Choroid plexus epithelial cell (primary cell): ENCODE data around the gene OMP.

Experiments
- DNase-seq: peaks from one replicate; pipeline ENCODE4 v3.0.0-alpha.2; 2010; ENCODE audit warnings: low read depth
- H3K4me3 ChIP-seq: 2 replicates; pipeline ENCODE4 v1.5.1; 2011; ENCODE audit warnings: low read depth, mild to moderate bottlenecking, control low read depth, low read length, moderate library complexity
- TF ChIP-seq, protein P1 (sequence below): conservative IDR thresholded peaks from 2 replicates; pipeline ENCODE4 v1.5.1; 2011; ENCODE audit warnings: low read depth, mild to moderate bottlenecking, control low read depth, inconsistent platforms, low read length, moderate library complexity

OMP gene

DNA sequence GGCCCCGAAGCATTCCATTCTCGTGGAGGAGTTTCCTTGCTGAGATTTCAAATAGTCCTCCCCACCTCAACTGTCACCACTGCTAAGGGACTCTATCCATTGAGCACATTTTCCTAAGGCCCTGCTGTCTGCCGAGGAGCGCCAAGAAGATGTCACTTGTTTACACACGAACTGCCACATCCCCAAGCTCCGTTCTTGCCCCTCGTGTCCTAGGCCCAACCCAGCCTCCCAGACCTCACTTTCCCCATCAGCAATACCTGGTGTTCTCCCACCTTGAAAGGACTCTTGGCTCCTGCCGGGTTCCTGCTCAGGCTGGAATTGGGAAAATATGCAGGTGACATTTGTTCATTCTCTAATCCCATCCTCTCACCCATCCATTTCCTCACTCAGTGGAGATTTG, 21.4 kb downstream of the OMP start:
- TF ChIP-seq, protein P1, sequence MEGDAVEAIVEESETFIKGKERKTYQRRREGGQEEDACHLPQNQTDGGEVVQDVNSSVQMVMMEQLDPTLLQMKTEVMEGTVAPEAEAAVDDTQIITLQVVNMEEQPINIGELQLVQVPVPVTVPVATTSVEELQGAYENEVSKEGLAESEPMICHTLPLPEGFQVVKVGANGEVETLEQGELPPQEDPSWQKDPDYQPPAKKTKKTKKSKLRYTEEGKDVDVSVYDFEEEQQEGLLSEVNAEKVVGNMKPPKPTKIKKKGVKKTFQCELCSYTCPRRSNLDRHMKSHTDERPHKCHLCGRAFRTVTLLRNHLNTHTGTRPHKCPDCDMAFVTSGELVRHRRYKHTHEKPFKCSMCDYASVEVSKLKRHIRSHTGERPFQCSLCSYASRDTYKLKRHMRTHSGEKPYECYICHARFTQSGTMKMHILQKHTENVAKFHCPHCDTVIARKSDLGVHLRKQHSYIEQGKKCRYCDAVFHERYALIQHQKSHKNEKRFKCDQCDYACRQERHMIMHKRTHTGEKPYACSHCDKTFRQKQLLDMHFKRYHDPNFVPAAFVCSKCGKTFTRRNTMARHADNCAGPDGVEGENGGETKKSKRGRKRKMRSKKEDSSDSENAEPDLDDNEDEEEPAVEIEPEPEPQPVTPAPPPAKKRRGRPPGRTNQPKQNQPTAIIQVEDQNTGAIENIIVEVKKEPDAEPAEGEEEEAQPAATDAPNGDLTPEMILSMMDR: no peak
- H3K4me3 ChIP-seq: no peak overlapping the region
- DNase-seq: no peak

DNA sequence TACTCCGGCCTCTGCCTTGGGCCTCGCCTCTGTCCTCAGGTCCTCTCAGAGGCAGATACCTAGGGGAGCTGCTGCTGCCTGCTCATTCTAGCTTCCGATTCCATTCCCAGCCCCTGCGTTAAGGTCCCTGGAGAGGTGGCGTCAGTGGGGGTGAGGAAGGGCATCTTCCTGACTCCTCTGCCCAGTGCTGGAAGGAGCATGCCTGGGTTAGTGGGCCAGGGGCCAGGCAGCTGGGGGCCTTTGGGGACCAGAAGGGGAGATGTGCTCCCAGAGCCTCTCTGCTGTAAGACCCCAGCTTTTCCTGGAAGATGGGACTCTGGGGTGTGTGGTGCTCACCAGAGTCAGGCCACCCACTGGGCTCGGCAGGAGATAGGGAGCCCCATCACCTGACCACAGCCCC, 21.8 kb downstream of the OMP start:
- DNase-seq: no peak
- H3K4me3 ChIP-seq: no peak overlapping the region
- TF ChIP-seq, protein P1: no peak

DNA sequence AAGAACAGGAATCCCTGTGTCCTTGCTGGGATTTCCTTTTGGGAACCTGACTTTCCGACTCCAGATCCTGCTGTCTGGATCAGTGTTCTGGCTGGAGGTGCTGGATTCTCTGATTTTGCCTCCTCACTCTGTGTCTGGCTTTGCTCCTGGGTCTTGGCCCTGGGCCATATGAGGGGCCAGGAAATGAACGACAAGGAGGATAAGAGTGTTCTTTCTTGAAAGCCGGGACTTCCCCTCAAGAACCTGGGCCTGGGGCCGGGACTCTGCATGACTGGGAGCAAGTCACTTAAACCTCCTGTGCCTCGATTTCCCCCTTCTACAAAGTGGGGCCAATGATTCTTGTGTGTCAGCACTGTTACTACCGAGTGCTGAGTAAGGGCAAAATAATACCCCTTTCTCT, 22.6 kb downstream of the OMP start:
- TF ChIP-seq, protein P1: no peak
- H3K4me3 ChIP-seq: no peak overlapping the region
- DNase-seq: no peak

DNA sequence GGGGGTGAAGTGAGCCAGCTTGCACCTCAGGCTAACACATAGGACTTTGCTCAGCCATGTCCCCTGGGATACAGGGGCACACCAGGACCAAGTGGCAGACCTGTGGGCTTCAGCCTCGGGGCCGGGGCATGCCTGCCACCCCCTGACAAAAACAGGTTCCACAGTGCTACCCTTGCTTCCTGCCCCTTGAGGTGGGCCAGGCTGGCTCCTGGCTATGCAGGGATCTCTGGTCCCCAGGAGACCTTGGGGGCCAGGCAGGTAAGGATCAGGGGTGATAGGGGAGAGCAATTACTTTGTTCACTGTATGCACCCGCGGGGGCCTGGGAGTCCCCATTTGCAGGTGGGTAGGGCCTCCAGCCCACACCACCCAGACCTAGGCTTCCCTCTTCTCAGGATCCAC, 23.1 kb downstream of the OMP start:
- H3K4me3 ChIP-seq: no peak overlapping the region
- no peak for DNase-seq
- TF ChIP-seq, protein P1: no peak

DNA sequence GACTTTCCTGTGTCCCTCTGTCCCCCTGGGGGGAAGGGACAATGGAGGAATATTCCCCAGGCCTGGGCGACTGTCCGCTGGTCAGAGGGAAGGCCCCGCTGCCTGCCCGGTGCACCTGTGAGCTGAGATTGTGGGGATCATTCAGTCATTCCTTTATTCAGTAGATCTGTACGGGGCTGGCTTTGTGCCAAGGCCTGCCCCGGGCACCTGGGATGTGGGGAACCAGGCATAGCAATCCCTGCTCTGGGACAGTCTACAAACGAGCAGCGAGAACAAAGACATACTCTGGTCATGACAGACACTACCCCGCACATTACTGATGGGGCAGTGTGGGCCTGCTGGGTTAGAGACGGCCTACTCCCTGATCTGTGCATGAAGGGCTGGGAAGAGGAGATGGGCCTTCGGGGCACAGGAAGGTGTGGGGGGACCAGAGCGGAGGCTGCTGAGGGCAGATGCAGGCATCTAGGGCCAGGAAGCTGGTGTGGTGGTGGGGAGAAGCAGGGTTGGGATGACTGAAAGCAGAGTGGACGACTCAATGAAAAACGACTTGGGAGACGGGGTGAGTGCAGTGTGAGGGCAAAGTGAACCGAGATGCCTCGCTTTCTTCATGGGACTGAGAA, 23.6 kb downstream of the OMP start:
- TF ChIP-seq, protein P1: no peak
- no peak for DNase-seq
- no peak overlapping the region for H3K4me3 ChIP-seq

DNA sequence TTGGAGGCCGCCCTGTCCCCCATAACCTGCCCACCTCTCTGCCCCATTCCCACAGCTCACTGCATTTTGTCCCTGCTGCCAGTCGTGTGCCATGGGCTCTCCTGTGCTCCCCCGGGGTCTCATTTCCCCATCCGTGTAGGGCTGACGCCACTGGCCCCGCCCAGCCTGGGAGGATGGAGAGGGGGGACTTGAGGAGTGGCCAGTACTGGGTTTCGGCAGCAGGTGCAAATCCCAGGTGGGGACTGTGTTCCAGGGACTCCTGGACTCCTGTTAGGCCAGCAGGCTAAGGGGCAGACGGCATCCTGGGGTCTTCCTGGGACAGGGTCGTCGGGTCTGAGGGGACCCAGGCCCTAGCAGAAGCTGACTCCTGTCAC, 24.2 kb downstream of the OMP start:
- TF ChIP-seq, protein P1: no peak
- no peak for DNase-seq
- peak overlapping the region; percentile 57 for H3K4me3 ChIP-seq

DNA sequence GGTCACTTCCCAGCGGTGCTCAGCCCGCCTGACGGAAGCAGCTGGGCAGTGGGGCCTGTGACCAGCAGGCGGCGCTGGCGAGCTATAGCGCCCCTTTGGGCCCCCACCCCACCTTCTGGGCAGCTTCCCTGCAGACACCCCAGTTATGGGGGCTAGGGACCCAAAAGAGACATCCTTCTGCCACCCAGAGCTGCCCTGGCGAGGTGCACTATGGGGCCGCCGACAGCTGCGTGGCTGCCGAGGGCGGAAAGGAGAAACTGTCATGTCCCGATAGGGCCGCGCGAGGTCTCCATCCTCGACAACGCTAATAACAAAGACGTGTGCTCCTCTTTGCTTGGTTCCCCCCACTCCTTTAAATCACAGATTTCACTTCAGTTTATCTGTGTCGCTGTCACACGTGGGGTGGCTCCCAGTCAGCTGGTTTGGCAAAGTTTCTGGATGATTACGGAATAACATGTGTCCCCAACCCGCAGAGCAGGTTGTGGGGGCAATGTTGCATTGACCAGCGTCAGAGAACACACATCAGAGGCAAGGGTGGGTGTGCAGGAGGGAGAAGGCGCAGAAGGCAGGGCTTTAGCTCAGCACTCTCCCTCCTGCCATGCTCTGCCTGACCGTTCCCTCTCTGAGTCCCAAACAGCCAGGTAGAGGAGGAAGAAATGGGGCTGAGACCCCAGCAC, 24.7 kb downstream of the OMP start:
- TF ChIP-seq, protein P1: peak; percentile 97
- DNase-seq: peak; percentile 59
- H3K4me3 ChIP-seq: peak overlapping the region; percentile 57
